Astrocyte of the spinal cord (primary cell): ENCODE results near the gene ETV3L.
"Not testable (repeated sequence)": the region's sequence is repeated elsewhere in the genome, so short reads cannot be mapped to it uniquely, and the experiment has no call there.

Experiments used
- DNase-seq: peaks from one replicate; pipeline ENCODE4 v3.0.0; 2011; ENCODE audit warnings: low read depth, low spot score
- H3K4me3 ChIP-seq: 2 replicates; pipeline ENCODE4 v1.5.1; 2011; ENCODE audit warnings: low read depth, mild to moderate bottlenecking, low read length, moderate library complexity
- CTCF ChIP-seq: IDR thresholded peaks from 2 replicates; pipeline ENCODE4 v1.5.1; 2012; ENCODE audit warnings: low read depth, mild to moderate bottlenecking, low read length, inconsistent platforms
- in situ Hi-C: cut with HindIII; loops from 2 replicates; pipeline ENCODE4 v1.10.0; 2017; ENCODE audit warnings: low sequenced_read_pairs

ETV3L gene

GRCh38 chr1:157101149-157101548, 1.5 kb upstream of the ETV3L start:
- H3K4me3 ChIP-seq, result no peak overlapping the region
- DNase-seq, result no peak
- in situ Hi-C loops, result no loop called here
- no peak for TF ChIP-seq CTCF

DNA sequence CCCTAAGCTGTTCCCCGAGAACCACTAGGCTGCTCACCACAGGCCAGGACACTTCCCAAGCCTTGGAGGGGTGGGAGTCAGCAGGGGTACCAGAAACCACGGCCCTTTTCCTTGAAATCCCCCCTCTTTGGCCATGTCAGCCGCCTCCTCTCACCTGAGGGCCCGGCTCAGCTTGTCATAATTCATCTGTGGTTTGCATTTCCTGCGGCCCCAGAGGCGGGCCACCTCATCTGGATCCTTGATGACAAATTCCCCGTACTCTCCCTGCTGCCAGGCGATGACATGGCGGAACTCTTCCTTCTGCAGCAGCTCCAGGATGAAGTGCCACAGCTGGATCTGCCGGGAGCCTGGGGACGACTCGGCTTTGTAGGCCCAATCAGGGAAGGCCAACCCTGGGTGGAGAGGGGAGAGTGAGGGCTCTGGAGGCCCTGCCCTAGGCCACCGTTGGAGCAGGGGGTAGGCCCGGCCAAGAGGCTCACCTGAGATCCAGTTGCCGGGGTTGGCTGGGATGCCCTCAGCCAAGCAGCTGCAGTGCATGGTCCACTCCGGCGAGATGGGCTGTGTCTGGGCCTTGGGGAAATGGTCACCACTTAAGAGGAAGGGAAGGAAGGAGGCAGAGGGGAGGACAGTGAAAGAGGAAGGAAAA, 498 bp downstream of the ETV3L start:
- H3K4me3 ChIP-seq, in situ Hi-C loops, DNase-seq: not testable (repeated sequence)

- no peak overlapping the region for H3K4me3 ChIP-seq
- DNase-seq, result no peak
- in situ Hi-C loops, result no loop called here
- no peak for TF ChIP-seq CTCF
Observed at GRCh38 chr1:157098519-157098918, 1.1 kb downstream of the ETV3L start.

DNA sequence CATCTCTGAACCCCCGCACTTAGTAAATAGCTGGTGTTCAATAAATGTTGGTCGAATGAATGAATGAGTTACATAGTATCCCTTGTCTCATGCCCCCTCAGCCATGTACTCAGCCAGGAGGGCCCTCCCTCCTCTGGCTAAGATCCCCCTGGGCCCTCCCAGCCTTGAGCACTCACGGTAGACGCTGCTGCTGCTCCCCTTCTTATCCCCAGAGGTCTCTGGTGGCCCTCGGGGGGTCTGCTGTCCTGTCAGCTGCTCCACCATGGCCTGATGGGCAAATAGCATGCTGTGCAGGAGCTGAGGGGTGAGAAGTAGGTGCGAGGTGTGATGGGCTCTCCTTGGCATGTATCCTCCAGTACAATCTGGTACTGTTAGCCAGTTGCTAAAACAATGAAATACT, 1.9 kb downstream of the ETV3L start:
- DNase-seq, result no peak
- in situ Hi-C loops, result no loop called here
- TF ChIP-seq CTCF, result no peak
- no peak overlapping the region for H3K4me3 ChIP-seq

DNA sequence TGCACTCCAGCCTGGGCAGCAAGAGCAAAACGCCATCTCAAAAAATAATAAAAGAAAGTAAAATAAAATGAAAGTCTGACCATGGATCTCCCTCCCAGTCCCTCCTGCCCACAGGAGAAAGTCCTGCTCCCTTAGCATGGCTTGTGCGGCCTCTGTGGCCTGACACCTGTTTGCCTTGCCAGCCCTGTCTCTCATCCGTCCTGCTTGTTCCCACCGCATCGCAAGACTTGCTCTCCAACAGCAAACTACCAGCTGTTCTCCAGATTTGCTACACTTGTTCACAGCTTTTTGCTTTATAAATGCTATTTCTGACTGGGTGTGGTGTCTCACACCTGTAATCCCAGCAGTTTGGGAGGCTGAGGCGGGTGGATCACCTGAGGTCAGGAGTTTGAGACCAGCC, 2.7 kb downstream of the ETV3L start:
- in situ Hi-C loops, result no loop called here
- no peak overlapping the region for H3K4me3 ChIP-seq
- DNase-seq, result no peak
- TF ChIP-seq CTCF, result no peak

- H3K4me3 ChIP-seq, result no peak overlapping the region
- in situ Hi-C loops, result no loop called here
- DNase-seq, result no peak
- no peak for TF ChIP-seq CTCF
Observed at GRCh38 chr1:157095551-157095950, 4.1 kb downstream of the ETV3L start.

DNA sequence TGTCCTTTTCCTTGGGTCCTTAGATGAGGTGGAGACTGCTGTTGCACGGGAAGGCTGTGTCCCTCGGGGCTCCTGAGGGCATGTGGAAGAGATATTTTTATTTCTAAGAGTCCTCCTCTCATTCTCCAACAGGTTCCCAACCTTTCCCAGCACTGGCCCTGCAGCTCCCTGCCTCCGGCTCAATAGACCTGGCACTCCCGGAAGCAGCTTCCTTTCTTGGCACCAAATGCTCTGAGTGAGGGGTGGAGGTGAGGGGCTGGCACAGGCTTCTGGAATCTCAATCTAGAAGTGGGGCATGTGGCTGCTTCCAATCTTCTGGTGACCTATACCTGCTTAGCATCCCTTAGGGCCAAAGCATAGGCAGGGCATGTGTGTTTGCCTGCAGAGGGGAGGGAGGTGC, 4.5 kb downstream of the ETV3L start:
- H3K4me3 ChIP-seq, result no peak overlapping the region
- DNase-seq, result no peak
- in situ Hi-C loops, result no loop called here
- no peak for TF ChIP-seq CTCF
